Hepatocyte (in vitro differentiated cells): ENCODE measurements around the gene RSAD1.

Source experiments
- CTCF ChIP-seq: fragments of 200-600 bp; sonication (generic); IDR thresholded peaks from 2 replicates; pipeline ENCODE4 v1.5.1; 2016; ENCODE audit warnings: antibody characterized with exemption, mild to moderate bottlenecking; ENCODE audit not compliant: poor library complexity
- EZH2 ChIP-seq: fragments of 200-600 bp; sonication (generic); IDR thresholded peaks from 2 replicates; pipeline ENCODE4 v1.6.1; 2016; ENCODE audit warnings: antibody characterized with exemption, mild to moderate bottlenecking, borderline replicate concordance

GRCh38 chr17:50479522-50480141, 972 bp downstream of the RSAD1 start:
- TF ChIP-seq CTCF = peak; percentile 70
- no peak for TF ChIP-seq EZH2
